Memory B cell (primary cell): Measurements from ENCODE around the gene PRKAB1.

ENCODE experiments used
- ATAC-seq: fragments of 150-1000 bp; cut with Tn5 transposase; 2 replicates; pipeline ENCODE4 v1.10.0; 2021; ENCODE audit warnings: low read depth, mild to moderate bottlenecking, moderate library complexity
- DNase-seq, 2 donors: peaks; one replicate each; pipeline ENCODE4 v3.0.0; 2022; ENCODE audit warnings: low spot score in 2 of 2
- H3K27ac Mint-ChIP-seq: one replicate; pipeline ENCODE4 v1.8.0; 2022; ENCODE audit warnings: mild to moderate bottlenecking, moderate library complexity, mixed read lengths
- H3K27me3 Mint-ChIP-seq: one replicate; pipeline ENCODE4 v1.8.0; 2022; ENCODE audit warnings: mixed read lengths
- H3K36me3 Mint-ChIP-seq: one replicate; pipeline ENCODE4 v1.8.0; 2022; ENCODE audit warnings: mild to moderate bottlenecking, mixed read lengths
- H3K4me1 Mint-ChIP-seq: one replicate; pipeline ENCODE4 v1.8.0; 2022; ENCODE audit warnings: mixed read lengths
- H3K4me3 Mint-ChIP-seq: one replicate; pipeline ENCODE4 v1.8.0; 2022; ENCODE audit warnings: mild to moderate bottlenecking, moderate library complexity, mixed read lengths
- H3K9me3 Mint-ChIP-seq: one replicate; pipeline ENCODE4 v1.8.0; 2022; ENCODE audit warnings: mixed read lengths

The PRKAB1 gene

DNA sequence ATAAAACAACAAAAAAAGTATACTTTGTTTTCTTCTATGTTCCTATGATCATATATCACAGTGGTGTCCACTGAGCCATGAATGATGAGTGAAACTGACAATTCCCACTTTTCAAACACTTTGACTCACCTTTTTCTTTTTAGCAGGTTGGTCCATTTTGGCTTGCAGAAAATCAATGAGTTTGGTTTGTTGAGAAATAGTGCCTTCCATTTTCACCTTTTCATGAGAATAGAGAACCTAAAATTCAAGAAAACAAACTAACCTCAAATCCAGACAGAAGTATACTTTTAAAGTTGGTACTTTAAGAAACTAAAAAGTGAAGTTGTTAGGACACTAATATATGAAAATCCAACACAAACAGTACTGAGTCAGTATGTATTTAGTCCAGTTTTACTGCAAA lies 52.4 kb downstream of the PRKAB1 start:
- Mint-ChIP-seq H3K36me3 (no peaks in the 10 kb centered on the region), H3K9me3 (no peaks in the 10 kb centered on the region), H3K4me3 (no peak overlapping the region), H3K4me1 (no peaks in the 10 kb centered on the region), H3K27me3 (no peaks in the 10 kb centered on the region), H3K27ac (no peak overlapping the region)
- ATAC-seq (no peak), DNase-seq (no peak)

DNA sequence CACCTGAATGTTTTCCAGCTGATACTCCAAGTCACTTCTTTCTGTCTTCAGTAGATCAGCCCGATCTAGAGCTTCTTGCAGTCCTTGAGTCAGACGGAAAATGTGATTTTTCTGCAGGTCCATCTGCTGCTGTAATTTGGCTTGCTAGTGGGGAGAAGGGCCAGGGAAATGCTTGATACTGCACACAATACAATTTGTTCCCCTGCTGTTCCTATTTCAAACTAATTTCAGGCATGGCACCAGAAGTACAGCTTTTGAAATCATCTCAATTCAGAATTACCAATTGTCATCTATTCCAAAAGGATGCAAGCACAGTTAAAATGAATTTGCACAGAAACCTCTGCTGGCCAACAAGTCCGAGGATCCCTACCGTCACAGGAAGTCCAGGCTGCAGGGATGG lies 53.4 kb downstream of the PRKAB1 start:
- no peaks in the 10 kb centered on the region for H3K36me3 Mint-ChIP-seq
- H3K27ac Mint-ChIP-seq = no peak overlapping the region

DNA sequence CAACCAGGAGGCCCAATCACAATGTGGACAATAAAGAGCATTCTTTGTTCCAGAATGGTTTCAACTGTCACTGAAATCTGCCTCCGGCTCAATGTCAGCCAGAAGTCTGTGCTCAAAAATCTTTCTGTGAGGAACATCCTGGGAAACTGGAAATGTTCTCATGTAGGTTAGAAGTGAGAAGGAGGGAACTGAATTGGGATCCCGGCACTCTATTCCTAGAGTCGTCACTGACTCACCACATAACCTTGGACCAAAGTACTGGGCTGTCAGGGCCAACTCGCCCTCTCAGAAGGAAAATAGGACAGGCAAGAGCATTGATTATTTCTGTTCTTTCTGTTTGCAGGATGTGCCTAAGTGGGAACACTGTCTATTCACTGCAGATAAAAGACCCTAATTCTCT lies 57.6 kb downstream of the PRKAB1 start:
- Mint-ChIP-seq H3K27ac (no peak overlapping the region), H3K9me3 (no peaks in the 10 kb centered on the region), H3K27me3 (no peaks in the 10 kb centered on the region), H3K4me3 (no peak overlapping the region), H3K4me1 (peaks cover 4% of the 10 kb centered on the region), H3K36me3 (no peaks in the 10 kb centered on the region)
- ATAC-seq (no peak), DNase-seq (no peak)

More for the DNA sequence above, 53.4 kb downstream of the PRKAB1 start:
- H3K9me3 Mint-ChIP-seq = no peaks in the 10 kb centered on the region
- no peaks in the 10 kb centered on the region for H3K4me1 Mint-ChIP-seq
- H3K27me3 Mint-ChIP-seq = no peaks in the 10 kb centered on the region
- no peak overlapping the region for H3K4me3 Mint-ChIP-seq
- no peak for DNase-seq
- ATAC-seq = no peak

DNA sequence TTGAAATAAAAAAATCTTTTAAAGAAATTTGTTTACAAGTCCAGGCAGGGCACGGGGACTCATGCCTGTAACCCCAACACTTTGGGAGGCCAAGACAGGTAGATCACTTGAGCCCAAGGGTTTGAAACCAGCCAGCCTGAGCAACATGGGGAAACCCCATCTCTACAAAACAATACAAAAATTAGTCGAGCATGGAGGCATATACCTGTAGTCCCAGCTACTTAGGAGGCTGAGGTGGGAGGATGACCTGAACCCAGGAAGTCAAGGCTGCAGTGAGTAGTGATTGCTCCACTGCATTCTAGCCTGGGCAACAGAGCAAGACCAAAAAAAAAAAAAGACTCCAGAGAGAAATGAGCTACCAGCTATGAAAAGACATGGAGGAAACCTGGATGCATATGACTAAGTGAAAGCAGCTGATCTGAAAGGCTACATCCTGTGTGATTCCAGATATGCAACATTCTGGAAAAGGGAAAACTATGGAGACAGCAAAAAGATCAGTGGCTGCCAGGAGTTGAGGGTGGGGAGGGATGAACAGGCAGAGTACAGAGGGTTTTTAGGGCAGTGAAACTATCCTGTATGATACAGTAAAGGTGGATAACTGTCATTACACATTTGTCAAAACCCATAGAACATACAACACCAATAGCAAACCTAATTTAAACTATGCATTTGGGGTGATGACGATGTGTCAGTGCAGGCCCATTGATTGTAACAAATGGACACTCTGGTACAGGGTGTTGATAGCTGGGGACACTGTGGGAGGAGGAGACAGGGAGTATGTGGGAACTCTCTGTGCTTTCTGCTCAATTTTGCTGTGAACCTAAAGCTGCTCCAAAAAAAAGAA lies 59.9 kb downstream of the PRKAB1 start:
- no peak for ATAC-seq
- H3K4me3 Mint-ChIP-seq = no peak overlapping the region
- H3K27me3 Mint-ChIP-seq = no peaks in the 10 kb centered on the region
- no peak for DNase-seq
- H3K36me3 Mint-ChIP-seq = no peaks in the 10 kb centered on the region
- peaks cover 6% of the 10 kb centered on the region for H3K4me1 Mint-ChIP-seq
- H3K27ac Mint-ChIP-seq = no peak overlapping the region
- H3K9me3 Mint-ChIP-seq = no peaks in the 10 kb centered on the region

DNA sequence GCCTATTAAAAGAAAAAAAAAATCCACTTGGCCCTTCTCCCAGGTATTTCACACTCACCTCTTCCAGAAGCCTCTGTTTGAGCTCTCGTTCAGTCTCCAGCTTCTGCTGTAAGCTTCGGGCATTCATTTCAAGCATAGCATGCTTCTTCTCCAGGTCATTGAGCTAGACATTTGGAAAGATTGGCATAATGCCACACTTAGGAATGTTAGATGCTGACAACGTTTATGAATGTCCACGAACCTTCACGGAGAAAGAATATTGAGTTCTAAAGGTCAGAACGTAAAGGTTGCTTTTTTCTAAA lies 60.5 kb downstream of the PRKAB1 start:
- no peak overlapping the region for H3K27ac Mint-ChIP-seq
- no peak for DNase-seq
- H3K27me3 Mint-ChIP-seq = no peaks in the 10 kb centered on the region
- no peaks in the 10 kb centered on the region for H3K36me3 Mint-ChIP-seq
- no peaks in the 10 kb centered on the region for H3K9me3 Mint-ChIP-seq
- H3K4me1 Mint-ChIP-seq = peaks cover 6% of the 10 kb centered on the region
- no peak for ATAC-seq
- H3K4me3 Mint-ChIP-seq = no peak overlapping the region

DNA sequence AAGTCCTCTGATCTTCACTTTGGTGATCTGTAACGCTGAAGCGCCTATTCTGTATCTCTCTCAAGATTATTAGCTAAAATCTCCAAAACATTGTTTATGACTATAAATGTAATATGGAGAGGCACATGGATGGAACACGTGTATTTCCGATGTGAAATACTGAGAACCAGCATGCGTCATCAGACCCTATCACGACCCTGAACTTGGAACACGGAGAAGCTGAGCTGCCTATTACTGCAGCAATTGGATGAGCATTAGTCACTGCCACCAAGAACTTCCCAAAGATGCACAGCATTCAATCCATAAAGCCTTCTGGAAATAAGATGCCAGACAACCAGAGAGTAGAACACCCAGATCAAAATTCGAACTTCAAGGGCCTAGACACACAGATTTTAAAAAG lies 61.9 kb downstream of the PRKAB1 start:
- Mint-ChIP-seq H3K4me1 (peaks cover 6% of the 10 kb centered on the region), H3K36me3 (peaks cover 4% of the 10 kb centered on the region), H3K4me3 (no peak overlapping the region), H3K9me3 (no peaks in the 10 kb centered on the region), H3K27me3 (no peaks in the 10 kb centered on the region), H3K27ac (no peak overlapping the region)
- DNase-seq (no peak), ATAC-seq (no peak)

DNA sequence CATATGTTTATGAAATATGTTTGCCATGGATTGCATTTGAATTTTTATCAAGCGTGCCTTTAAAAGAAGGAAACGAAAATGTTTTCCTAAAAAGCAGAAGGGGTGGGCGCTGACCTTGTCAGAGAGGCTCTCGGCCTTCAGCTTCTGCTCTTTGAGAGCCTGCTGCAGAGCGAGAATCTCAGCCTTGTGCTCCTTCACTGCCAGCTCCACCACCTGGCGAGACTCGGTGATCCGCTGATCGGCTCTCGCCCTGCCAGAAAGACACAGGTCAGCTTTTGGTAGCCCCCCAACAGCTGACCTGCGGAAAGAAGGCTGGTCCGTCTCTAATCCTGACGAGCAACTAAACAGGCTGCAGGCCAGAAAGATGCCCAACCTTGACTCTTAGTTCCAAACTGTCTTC lies 62.4 kb downstream of the PRKAB1 start:
- Mint-ChIP-seq H3K27ac (no peak overlapping the region), H3K27me3 (no peaks in the 10 kb centered on the region), H3K4me1 (peaks cover 6% of the 10 kb centered on the region), H3K4me3 (no peak overlapping the region), H3K9me3 (no peaks in the 10 kb centered on the region), H3K36me3 (peaks cover 4% of the 10 kb centered on the region)
- ATAC-seq = no peak
- DNase-seq = no peak
